CD4-positive, alpha-beta T cell treated with Interleukin-6 at 100 ng/mL for 8 hours (primary cell): Measurements from ENCODE around the gene SVOPL.

ENCODE experiments used
- DNase-seq: peaks from one replicate; pipeline ENCODE4 v3.0.0-alpha.2; 2020; ENCODE audit warnings: mixed read lengths, low spot score

Gene SVOPL

GRCh38 chr7:138563808-138564207 is 137.4 kb downstream of the SVOPL start:
- no peak for DNase-seq

GRCh38 chr7:138559448-138559847 is 141.7 kb downstream of the SVOPL start:
- DNase-seq, result no peak

GRCh38 chr7:138556771-138557484 is 144.2 kb downstream of the SVOPL start:
- no peak for DNase-seq

- DNase-seq, result no peak
Observed at GRCh38 chr7:138555684-138556083, 145.5 kb downstream of the SVOPL start.

- no peak for DNase-seq
Observed at GRCh38 chr7:138554674-138555073, 146.5 kb downstream of the SVOPL start.

GRCh38 chr7:138553805-138554204 is 147.4 kb downstream of the SVOPL start:
- DNase-seq, result no peak

GRCh38 chr7:138551102-138551501 is 150.1 kb downstream of the SVOPL start:
- no peak for DNase-seq

GRCh38 chr7:138550337-138550736 is 150.8 kb downstream of the SVOPL start:
- DNase-seq, result no peak

GRCh38 chr7:138549082-138549481 is 152.1 kb downstream of the SVOPL start:
- DNase-seq, result no peak

- DNase-seq, result no peak
Observed at GRCh38 chr7:138546829-138547228, 154.3 kb downstream of the SVOPL start.

- no peak for DNase-seq
Observed at GRCh38 chr7:138546064-138546619, 155.0 kb downstream of the SVOPL start.

GRCh38 chr7:138545123-138545522 is 156.0 kb downstream of the SVOPL start:
- no peak for DNase-seq
